Activated CD4-positive, alpha-beta T cell treated with anti-CD3 and anti-CD28 coated beads for 36 hours (primary cell): Measurements from ENCODE around the gene ZMYM4. TPM values are rescaled to one million over a fixed set of nuclear protein-coding genes. Genes with fewer than 3 reads are reported as not detected.

ENCODE experiments used
- ATAC-seq: fragments of 200-7000 bp; cut with Tn5 transposase; one replicate; pipeline ENCODE4 v1.10.0; 2021; ENCODE audit warnings: mild to moderate bottlenecking, moderate library complexity
- CTCF ChIA-PET: fragments of 350-600 bp; sonication (Branson Sonifier 250); formaldehyde crosslinking; loops from one replicate; lab custom pipeline; 2021; ENCODE audit warnings: antibody characterized with exemption; lab: Charles Lee
- POLR2A ChIA-PET: fragments of 350-600 bp; sonication (Branson Sonifier 250); formaldehyde crosslinking; loops from one replicate; lab custom pipeline; 2021; ENCODE audit warnings: antibody characterized with exemption, inconsistent platforms; lab: Charles Lee
- DNase-seq: peaks from one replicate; pipeline ENCODE4 v3.0.0-alpha.2; 2020
- H3K27ac Mint-ChIP-seq: one replicate; pipeline ENCODE4 v1.8.0; 2021; ENCODE audit warnings: mixed read lengths
- H3K27me3 Mint-ChIP-seq: one replicate; pipeline ENCODE4 v1.8.0; 2021; ENCODE audit warnings: mixed read lengths
- H3K36me3 Mint-ChIP-seq: one replicate; pipeline ENCODE4 v1.8.0; 2021; ENCODE audit warnings: low read depth, mixed read lengths
- H3K4me1 Mint-ChIP-seq: one replicate; pipeline ENCODE4 v1.8.0; 2021; ENCODE audit warnings: mixed read lengths
- H3K4me3 Mint-ChIP-seq: one replicate; pipeline ENCODE4 v1.8.0; 2021; ENCODE audit warnings: mild to moderate bottlenecking, moderate library complexity, mixed read lengths
- H3K9me3 Mint-ChIP-seq: one replicate; pipeline ENCODE4 v1.8.0; 2021; ENCODE audit warnings: low read depth, mixed read lengths
- intact Hi-C, 2 experiments: fragments of 100-400 bp; cut with DNase I in 1 of 2; cut with micrococcal nuclease in 1 of 2; formaldehyde crosslinking; loops; one replicate each; pipeline versions ENCODE4 v1.14.2 to v1.15.1; 2022 to 2024; cut with DNase I, micrococcal nuclease
- total RNA-seq, 2 experiments: library from RNA; stranded (reverse); gene quantifications; one replicate each; pipeline ENCODE4 v1.2.3, GENCODE V29; 2021

The ZMYM4 gene
- total RNA-seq, 2 experiments from 2014 or later, result 27.8 to 31.6 TPM

- CTCF ChIA-PET, result interaction anchor here (0.9 kb wide), 1 partner anchor 93 kb away, joined by 3 read pairs; no protein-coding TSS in a partner anchor
Observed at GRCh38 chr1:35294809-35295208, 26.3 kb downstream of the ZMYM4 start.

GRCh38 chr1:35297886-35298285, 29.4 kb downstream of the ZMYM4 start:
- ATAC-seq (no peak), DNase-seq (no peak)
- intact Hi-C loops, result loop anchor here (1.0 to 2.0 kb wide), 3 partner anchors 96 to 512 kb away; no protein-coding TSS in a partner anchor
- H3K4me1 Mint-ChIP-seq, result peaks cover 9% of the 10 kb centered on the region
- ChIA-PET CTCF (interaction anchor here (1.0 kb wide), 3 partner anchors 8 to 99 kb away, joined by 3 read pairs; no protein-coding TSS in a partner anchor), POLR2A (no interaction called here)
- no peaks in the 10 kb centered on the region for H3K27me3 Mint-ChIP-seq
- no peak overlapping the region for H3K4me3 Mint-ChIP-seq
- no peaks in the 10 kb centered on the region for H3K9me3 Mint-ChIP-seq
- no peak overlapping the region for H3K27ac Mint-ChIP-seq
- H3K36me3 Mint-ChIP-seq, result peaks cover 2% of the 10 kb centered on the region

More at GRCh38 chr1:35294809-35295208, 26.3 kb downstream of the ZMYM4 start:
- Mint-ChIP-seq H3K27me3 (no peaks in the 10 kb centered on the region), H3K4me1 (peaks cover 4% of the 10 kb centered on the region), H3K4me3 (no peak overlapping the region), H3K27ac (no peak overlapping the region), H3K9me3 (no peaks in the 10 kb centered on the region), H3K36me3 (peaks cover 3% of the 10 kb centered on the region)
- no peak for DNase-seq
- POLR2A ChIA-PET, result no interaction called here
- ATAC-seq, result no peak
- intact Hi-C loops, result no loop called here

- peaks cover 5% of the 10 kb centered on the region for H3K36me3 Mint-ChIP-seq
- no peaks in the 10 kb centered on the region for H3K9me3 Mint-ChIP-seq
- ChIA-PET CTCF (interaction anchor here (0.6 to 1.0 kb wide), 6 partner anchors 9 to 100 kb away, joined by 3 read pairs; no protein-coding TSS in a partner anchor), POLR2A (interaction anchor here (0.9 kb wide), 1 partner anchor 55 kb away, joined by 6 read pairs; no protein-coding TSS in a partner anchor)
- H3K4me3 Mint-ChIP-seq, result no peak overlapping the region
- peak; percentile 81 for ATAC-seq
- H3K27ac Mint-ChIP-seq, result no peak overlapping the region
- H3K4me1 Mint-ChIP-seq, result peaks cover 9% of the 10 kb centered on the region
- peak; percentile 25 for DNase-seq
- H3K27me3 Mint-ChIP-seq, result no peaks in the 10 kb centered on the region
- intact Hi-C loops, result loop anchor here (1.0 to 2.0 kb wide), 3 partner anchors 96 to 512 kb away; no protein-coding TSS in a partner anchor
Observed at GRCh38 chr1:35298464-35298863, 30.0 kb downstream of the ZMYM4 start.

- ATAC-seq (no peak), DNase-seq (no peak)
- Mint-ChIP-seq H3K27ac (no peak overlapping the region), H3K27me3 (no peaks in the 10 kb centered on the region), H3K9me3 (no peaks in the 10 kb centered on the region), H3K4me1 (peaks cover 9% of the 10 kb centered on the region), H3K36me3 (peaks cover 5% of the 10 kb centered on the region), H3K4me3 (no peak overlapping the region)
- POLR2A ChIA-PET, result no interaction called here
- CTCF ChIA-PET, result interaction anchor here (0.7 to 1.8 kb wide), 4 partner anchors 98 to 300 kb away, joined by 3 to 5 read pairs (median 3); no protein-coding TSS in a partner anchor
- intact Hi-C loops, result no loop called here
Observed at GRCh38 chr1:35300376-35300775, 31.9 kb downstream of the ZMYM4 start.

- Mint-ChIP-seq H3K9me3 (no peaks in the 10 kb centered on the region), H3K27me3 (no peaks in the 10 kb centered on the region), H3K4me1 (peaks cover 9% of the 10 kb centered on the region), H3K4me3 (no peak overlapping the region), H3K36me3 (peaks cover 7% of the 10 kb centered on the region), H3K27ac (peak overlapping the region; percentile 4)
- ChIA-PET CTCF (interaction anchor here (0.7 to 1.1 kb wide), 2 partner anchors 32 to 261 kb away, joined by 3 to 6 read pairs; no protein-coding TSS in a partner anchor), POLR2A (interaction anchor here (0.5 kb wide), 1 partner anchor 103 kb away, joined by 3 read pairs; no protein-coding TSS in a partner anchor)
- intact Hi-C loops, result no loop called here
- ATAC-seq (no peak), DNase-seq (no peak)
Observed at GRCh38 chr1:35301674-35302392, 33.3 kb downstream of the ZMYM4 start.

GRCh38 chr1:35305383-35305782, 36.9 kb downstream of the ZMYM4 start:
- ChIA-PET POLR2A (no interaction called here), CTCF (no interaction called here)

GRCh38 chr1:35315649-35316048, 47.1 kb downstream of the ZMYM4 start:
- ChIA-PET POLR2A (no interaction called here), CTCF (no interaction called here)
- H3K9me3 Mint-ChIP-seq, result no peaks in the 10 kb centered on the region
- no peaks in the 10 kb centered on the region for H3K27me3 Mint-ChIP-seq
- DNase-seq, result no peak
- ATAC-seq, result no peak
- H3K27ac Mint-ChIP-seq, result no peak overlapping the region
- peaks cover 8% of the 10 kb centered on the region for H3K36me3 Mint-ChIP-seq
- no peaks in the 10 kb centered on the region for H3K4me1 Mint-ChIP-seq
- H3K4me3 Mint-ChIP-seq, result no peak overlapping the region
- intact Hi-C loops, result no loop called here

More at GRCh38 chr1:35305383-35305782, 36.9 kb downstream of the ZMYM4 start:
- no peak for ATAC-seq
- intact Hi-C loops, result no loop called here
- Mint-ChIP-seq H3K27ac (no peak overlapping the region), H3K4me3 (no peak overlapping the region), H3K4me1 (peaks cover 9% of the 10 kb centered on the region), H3K9me3 (no peaks in the 10 kb centered on the region), H3K36me3 (peaks cover 7% of the 10 kb centered on the region), H3K27me3 (no peaks in the 10 kb centered on the region)
- no peak for DNase-seq

GRCh38 chr1:35316264-35316663, 47.8 kb downstream of the ZMYM4 start:
- no peaks in the 10 kb centered on the region for H3K27me3 Mint-ChIP-seq
- H3K27ac Mint-ChIP-seq, result no peak overlapping the region
- H3K36me3 Mint-ChIP-seq, result peaks cover 8% of the 10 kb centered on the region
- DNase-seq (no peak), ATAC-seq (no peak)
- H3K9me3 Mint-ChIP-seq, result no peaks in the 10 kb centered on the region
- peaks cover 2% of the 10 kb centered on the region for H3K4me1 Mint-ChIP-seq
- ChIA-PET CTCF (interaction anchor here (1.3 kb wide), 1 partner anchor 24 kb away, joined by 3 read pairs; no protein-coding TSS in a partner anchor), POLR2A (no interaction called here)
- no peak overlapping the region for H3K4me3 Mint-ChIP-seq
- intact Hi-C loops, result no loop called here

- H3K4me1 Mint-ChIP-seq, result peaks cover 17% of the 10 kb centered on the region
- DNase-seq (no peak), ATAC-seq (no peak)
- no peak overlapping the region for H3K27ac Mint-ChIP-seq
- intact Hi-C loops, result no loop called here
- H3K4me3 Mint-ChIP-seq, result no peak overlapping the region
- peaks cover 4% of the 10 kb centered on the region for H3K36me3 Mint-ChIP-seq
- POLR2A ChIA-PET, result no interaction called here
- peaks cover 1% of the 10 kb centered on the region for H3K9me3 Mint-ChIP-seq
- no peaks in the 10 kb centered on the region for H3K27me3 Mint-ChIP-seq
- CTCF ChIA-PET, result no interaction called here
Observed at GRCh38 chr1:35319988-35320713, 51.6 kb downstream of the ZMYM4 start.

GRCh38 chr1:35320937-35321336, 52.4 kb downstream of the ZMYM4 start:
- CTCF ChIA-PET, result interaction anchor here (0.6 kb wide), 1 partner anchor 11 kb away, joined by 3 read pairs; no protein-coding TSS in a partner anchor
- no peak for ATAC-seq
- peaks cover 4% of the 10 kb centered on the region for H3K36me3 Mint-ChIP-seq
- peaks cover 17% of the 10 kb centered on the region for H3K4me1 Mint-ChIP-seq
- H3K27ac Mint-ChIP-seq, result no peak overlapping the region
- H3K4me3 Mint-ChIP-seq, result no peak overlapping the region
- no peak for DNase-seq
- POLR2A ChIA-PET, result no interaction called here
- peaks cover 1% of the 10 kb centered on the region for H3K9me3 Mint-ChIP-seq
- intact Hi-C loops, result no loop called here
- no peaks in the 10 kb centered on the region for H3K27me3 Mint-ChIP-seq

- no peak overlapping the region for H3K4me3 Mint-ChIP-seq
- no peak for ATAC-seq
- ChIA-PET CTCF (no interaction called here), POLR2A (no interaction called here)
- peaks cover 1% of the 10 kb centered on the region for H3K9me3 Mint-ChIP-seq
- H3K4me1 Mint-ChIP-seq, result peaks cover 17% of the 10 kb centered on the region
- no peak for DNase-seq
- no peaks in the 10 kb centered on the region for H3K27me3 Mint-ChIP-seq
- no peak overlapping the region for H3K27ac Mint-ChIP-seq
- H3K36me3 Mint-ChIP-seq, result peaks cover 4% of the 10 kb centered on the region
- intact Hi-C loops, result no loop called here
Observed at GRCh38 chr1:35324486-35324885, 56.0 kb downstream of the ZMYM4 start.
